Neuronal stem cell (in vitro differentiated cells): ENCODE results near the gene MCTP1.
"Not testable (repeated sequence)": the region's sequence is repeated elsewhere in the genome, so short reads cannot be mapped to it uniquely, and the experiment has no call there.

Experiments used
- DNase-seq: peaks from one replicate; pipeline ENCODE4 v3.0.0-alpha.2; 2013; ENCODE audit warnings: low spot score
- H2AFZ ChIP-seq: one replicate; pipeline ENCODE4 v1.6.1; 2013; ENCODE audit warnings: mild to moderate bottlenecking, low read length, inconsistent platforms
- H2AK5ac ChIP-seq: 2 replicates; pipeline ENCODE4 v1.6.1; 2013; ENCODE audit warnings: low read depth, mild to moderate bottlenecking, inconsistent platforms, low read length, moderate library complexity, mixed read lengths
- H2BK120ac ChIP-seq: 2 replicates; pipeline ENCODE4 v1.6.1; 2013; ENCODE audit warnings: low read depth, mild to moderate bottlenecking, inconsistent platforms, low read length, moderate library complexity, mixed read lengths
- H2BK12ac ChIP-seq: one replicate; pipeline ENCODE4 v1.6.1; 2013; ENCODE audit warnings: low read length, inconsistent platforms
- H2BK15ac ChIP-seq: 2 replicates; pipeline ENCODE4 v1.6.1; 2013; ENCODE audit warnings: mild to moderate bottlenecking, low read length, inconsistent platforms, mixed read lengths
- H2BK5ac ChIP-seq: one replicate; pipeline ENCODE4 v1.6.1; 2013; ENCODE audit warnings: inconsistent platforms, mild to moderate bottlenecking, low read length, moderate library complexity
- H3K14ac ChIP-seq: one replicate; pipeline ENCODE4 v1.6.1; 2013; ENCODE audit warnings: low read length, inconsistent platforms
- H3K18ac ChIP-seq: 2 replicates; pipeline ENCODE4 v1.6.1; 2013; ENCODE audit warnings: low read length, inconsistent platforms
- H3K23ac ChIP-seq: 2 replicates; pipeline ENCODE4 v1.6.1; 2013; ENCODE audit warnings: low read depth, mild to moderate bottlenecking, mixed read lengths, low read length, inconsistent platforms; ENCODE audit not compliant: poor library complexity
- H3K27ac ChIP-seq: replicated peaks from 3 replicates; pipeline ENCODE4 v1.5.1; 2013; ENCODE audit warnings: low read length, inconsistent platforms
- H3K27me3 ChIP-seq, 3 experiments: 2 replicates each; pipeline ENCODE4 v1.6.1; 2013; ENCODE audit warnings: low read length in 3 of 3, mild to moderate bottlenecking in 2 of 3, inconsistent platforms in 1 of 3, low read depth in 1 of 3, mixed read lengths in 1 of 3, moderate library complexity in 1 of 3; ENCODE audit not compliant: control insufficient read depth in 3 of 3, insufficient read depth in 3 of 3
- H3K36me3 ChIP-seq, 2 donors: replicated peaks in 1 of 2; 2 replicates each; pipeline ENCODE4 v1.6.1; 2013; ENCODE audit warnings: low read length in 2 of 2; ENCODE audit not compliant: control insufficient read depth in 2 of 2, insufficient read depth in 2 of 2
- H3K4ac ChIP-seq: 2 replicates; pipeline ENCODE4 v1.6.1; 2013; ENCODE audit warnings: inconsistent platforms, mild to moderate bottlenecking, low read length, moderate library complexity
- H3K4me1 ChIP-seq, 2 donors: 1 replicate in 1 of 2; 2 replicates in 1 of 2; pipeline ENCODE4 v1.6.1; 2013; ENCODE audit warnings: low read length in 2 of 2, low read depth in 1 of 2; ENCODE audit not compliant: control insufficient read depth in 2 of 2, insufficient read depth in 1 of 2
- H3K4me2 ChIP-seq: one replicate; pipeline ENCODE4 v1.6.1; 2013; ENCODE audit warnings: mild to moderate bottlenecking, low read length, inconsistent platforms; ENCODE audit not compliant: insufficient read depth, poor library complexity, severe bottlenecking
- H3K4me3 ChIP-seq, 2 donors: 2 replicates each; pipeline ENCODE4 v1.5.1; 2013; ENCODE audit warnings: low read length in 2 of 2, mild to moderate bottlenecking in 2 of 2, inconsistent platforms in 1 of 2, moderate library complexity in 1 of 2
- H3K79me1 ChIP-seq: one replicate; pipeline ENCODE4 v1.6.1; 2013; ENCODE audit warnings: low read depth, mild to moderate bottlenecking, inconsistent platforms, low read length, moderate library complexity
- H3K9ac ChIP-seq: one replicate; pipeline ENCODE4 v1.6.1; 2013; ENCODE audit warnings: mild to moderate bottlenecking, low read depth, low read length, inconsistent platforms; ENCODE audit not compliant: poor library complexity
- H3K9me3 ChIP-seq, 2 donors: replicated peaks in 1 of 2; 2 replicates each; pipeline versions ENCODE3 to v1.6.1; 2013; ENCODE audit warnings: low read length in 2 of 2, mild to moderate bottlenecking in 2 of 2, inconsistent platforms in 1 of 2, low read depth in 1 of 2, mixed read lengths in 1 of 2, moderate library complexity in 1 of 2; ENCODE audit not compliant: control insufficient read depth in 2 of 2, insufficient read depth in 1 of 2
- H4K8ac ChIP-seq: one replicate; pipeline ENCODE4 v1.6.1; 2013; ENCODE audit warnings: low read depth, mild to moderate bottlenecking, inconsistent platforms, low read length, moderate library complexity
- H4K91ac ChIP-seq: one replicate; pipeline ENCODE4 v1.6.1; 2013; ENCODE audit warnings: low read length, low read depth, mild to moderate bottlenecking, inconsistent platforms; ENCODE audit not compliant: poor library complexity
- WGBS, 2 donors: extraction: QIAGEN DNeasy Blood & Tissue Kit; methylation state at CpG; one replicate each; pipeline ENCODE4 v1.1.7; 2013; ENCODE audit warnings: missing lambda C conversion rate in 2 of 2, mixed read lengths in 1 of 2; ENCODE audit not compliant: insufficient read length in 2 of 2, insufficient replicate concordance in 1 of 2; ENCODE audit errors: extremely low coverage in 2 of 2; 5-methylcytosine and 5-hydroxymethylcytosine counted together

MCTP1 gene

DNA sequence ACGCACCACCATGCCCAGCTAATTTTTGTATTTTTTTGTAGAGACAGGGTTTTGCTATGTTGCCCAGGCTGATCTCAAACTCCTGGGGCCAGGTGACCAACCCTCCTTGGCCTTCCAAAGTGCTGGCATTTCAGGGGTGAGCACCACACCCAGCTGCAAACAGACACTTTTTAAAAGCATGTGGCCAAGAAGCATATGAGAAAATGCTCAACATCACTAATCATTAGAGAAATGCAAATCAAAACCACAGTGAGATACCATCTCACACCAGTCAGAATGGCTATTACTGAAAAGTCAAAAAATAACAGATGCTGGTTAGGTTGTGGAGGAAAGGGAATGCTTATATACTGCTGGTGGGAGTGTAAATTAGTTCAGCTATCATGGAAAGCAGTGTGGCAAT, 439.2 kb downstream of the MCTP1 start:
- not testable (repeated sequence) for H2BK5ac ChIP-seq, H3K23ac ChIP-seq, H3K27ac ChIP-seq, DNase-seq, H3K27me3 ChIP-seq, H2AFZ ChIP-seq, H3K79me1 ChIP-seq, H3K18ac ChIP-seq, H3K9ac ChIP-seq, H2AK5ac ChIP-seq, H2BK12ac ChIP-seq, H3K14ac ChIP-seq, H3K9me3 ChIP-seq, H3K36me3 ChIP-seq, H3K4me3 ChIP-seq, H2BK15ac ChIP-seq, H2BK120ac ChIP-seq, H3K4ac ChIP-seq, H4K8ac ChIP-seq, H4K91ac ChIP-seq, H3K4me2 ChIP-seq
- WGBS, 2 donors, result no CpG with 5 or more reads among the region's 1 CpG
- peaks cover 10 to 13% of the 10 kb centered on the region in 2 donors for H3K4me1 ChIP-seq

DNA sequence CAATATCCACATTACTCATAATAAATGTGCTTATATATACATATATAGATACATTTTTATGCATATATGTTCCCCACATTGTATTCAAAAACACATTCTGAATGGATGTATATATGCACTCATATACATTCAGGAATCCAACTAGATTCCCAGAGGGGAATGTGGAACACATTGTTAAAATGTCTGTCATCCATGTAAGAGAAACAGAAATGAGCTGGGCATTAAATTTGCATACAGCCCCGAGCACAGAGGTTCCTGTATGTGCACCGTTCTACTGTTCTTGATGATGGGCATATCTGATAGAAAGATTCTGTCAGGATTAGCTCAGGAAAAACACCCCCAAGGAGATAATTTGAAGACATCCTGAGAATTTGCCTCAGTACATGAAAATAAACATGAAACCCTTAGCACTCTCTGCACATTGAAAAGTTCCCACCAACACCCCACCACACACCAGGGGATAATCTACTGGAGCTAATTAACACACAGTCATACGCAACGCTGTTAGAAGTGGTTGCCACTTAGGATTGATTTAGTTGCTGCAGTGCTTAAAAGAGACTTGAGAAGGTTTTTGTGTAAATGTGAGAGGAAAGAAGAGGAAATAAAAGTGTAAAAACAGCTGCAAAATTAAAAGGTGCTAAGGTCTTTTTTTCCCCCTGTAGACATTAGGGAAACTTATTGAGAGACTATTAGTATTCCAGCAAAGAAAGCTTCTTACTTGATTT, 443.1 kb downstream of the MCTP1 start:
- Histone ChIP-seq H4K8ac (no peak overlapping the region), H2BK120ac (no peak overlapping the region), H2AK5ac (no peak overlapping the region), H3K23ac (no peak overlapping the region), H4K91ac (no peak overlapping the region), H3K4me3 (no peak overlapping the region), H2BK12ac (no peak overlapping the region), H3K18ac (no peak overlapping the region), H2AFZ (no peak overlapping the region), H3K36me3 (no peaks in the 10 kb centered on the region), H2BK15ac (no peak overlapping the region), H2BK5ac (no peak overlapping the region), H3K9me3 (no peaks in the 10 kb centered on the region), H3K4me1 (peaks cover 0 to under 1% of the 10 kb centered on the region in 2 donors), H3K9ac (no peak overlapping the region), H3K27me3 (no peaks in the 10 kb centered on the region), H3K14ac (no peak overlapping the region), H3K4me2 (no peak overlapping the region), H3K27ac (no peak overlapping the region), H3K4ac (no peak overlapping the region), H3K79me1 (no peaks in the 10 kb centered on the region)
- DNase-seq, result no peak
- no CpG with 5 or more reads among the region's 4 CpGs for WGBS, 2 donors

DNA sequence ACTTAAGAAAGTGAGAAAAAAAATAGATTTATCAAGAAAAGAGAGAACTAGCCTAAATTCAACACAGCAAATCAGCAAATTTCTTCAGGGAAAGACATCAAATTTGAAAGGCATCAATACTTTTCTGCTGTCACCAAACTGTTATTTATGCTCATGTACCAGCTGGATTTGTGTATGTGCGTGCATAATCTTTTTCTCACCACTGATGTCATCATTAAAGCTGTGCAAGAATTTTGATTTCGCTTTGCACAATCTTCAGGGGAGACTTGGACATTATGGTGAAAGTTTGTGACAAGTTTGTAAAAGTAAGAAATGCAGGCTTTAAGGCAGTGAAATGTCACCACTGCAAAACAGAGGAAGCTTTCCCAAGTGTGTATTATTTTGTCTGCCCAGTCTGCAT, 451.0 kb downstream of the MCTP1 start:
- Histone ChIP-seq H4K8ac (no peak overlapping the region), H3K9ac (no peak overlapping the region), H3K27me3 (no peaks in the 10 kb centered on the region), H3K9me3 (no peaks in the 10 kb centered on the region), H3K18ac (no peak overlapping the region), H3K4me2 (no peak overlapping the region), H2AK5ac (no peak overlapping the region), H3K23ac (no peak overlapping the region), H3K4ac (no peak overlapping the region), H4K91ac (no peak overlapping the region), H2BK12ac (no peak overlapping the region), H3K27ac (no peak overlapping the region), H3K36me3 (no peaks in the 10 kb centered on the region), H3K4me3 (no peak overlapping the region), H3K79me1 (no peaks in the 10 kb centered on the region), H3K4me1 (no peaks in the 10 kb centered on the region), H2BK5ac (no peak overlapping the region), H2BK15ac (no peak overlapping the region), H2AFZ (no peak overlapping the region), H2BK120ac (no peak overlapping the region), H3K14ac (no peak overlapping the region)
- no CpG with 5 or more reads among the region's 2 CpGs for WGBS, 2 donors
- no peak for DNase-seq

DNA sequence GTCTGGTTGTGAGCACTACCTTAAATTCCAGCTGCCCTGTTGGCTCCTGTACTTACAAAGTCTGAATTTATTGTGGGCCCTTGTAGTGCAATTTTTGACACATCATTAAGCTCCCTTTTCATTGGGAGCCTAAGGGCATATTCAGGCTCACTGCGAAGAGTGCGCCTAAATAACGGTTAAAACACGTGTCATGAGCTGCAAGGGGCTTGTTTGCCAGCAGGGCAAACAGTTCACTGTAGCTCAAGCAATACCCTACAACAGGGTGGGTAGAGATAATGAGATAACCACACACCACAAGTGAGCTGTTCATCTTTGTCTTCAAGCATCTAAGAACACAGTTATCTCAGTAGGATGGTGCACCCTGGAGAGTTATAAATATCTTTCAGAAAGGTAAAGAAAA, 452.2 kb downstream of the MCTP1 start:
- H3K27me3 ChIP-seq, result no peaks in the 10 kb centered on the region
- H3K4me2 ChIP-seq, result no peak overlapping the region
- no peak overlapping the region for H3K18ac ChIP-seq
- no peak overlapping the region for H3K14ac ChIP-seq
- no peak for DNase-seq
- H3K23ac ChIP-seq, result no peak overlapping the region
- H2BK15ac ChIP-seq, result no peak overlapping the region
- H3K4me3 ChIP-seq, result no peak overlapping the region
- H2BK12ac ChIP-seq, result no peak overlapping the region
- no peaks in the 10 kb centered on the region for H3K9me3 ChIP-seq
- no peak overlapping the region for H3K9ac ChIP-seq
- H2BK5ac ChIP-seq, result no peak overlapping the region
- WGBS, 2 donors, result no CpG with 5 or more reads among the region's 4 CpGs
- no peak overlapping the region for H4K91ac ChIP-seq
- no peak overlapping the region for H3K4ac ChIP-seq
- H2BK120ac ChIP-seq, result no peak overlapping the region
- no peaks in the 10 kb centered on the region for H3K36me3 ChIP-seq
- H2AK5ac ChIP-seq, result no peak overlapping the region
- no peak overlapping the region for H3K27ac ChIP-seq
- H4K8ac ChIP-seq, result no peak overlapping the region
- no peaks in the 10 kb centered on the region for H3K4me1 ChIP-seq
- no peak overlapping the region for H2AFZ ChIP-seq
- no peaks in the 10 kb centered on the region for H3K79me1 ChIP-seq
